SK-N-MC (cell line): ENCODE results near the gene FLRT1.

Experiments
- DNase-seq: peaks from one replicate; pipeline ENCODE4 v3.0.0-alpha.2; 2011; ENCODE audit warnings: low read depth, low spot score
- H3K27ac ChIP-seq: fragments of 200-600 bp; sonication (generic); 2 replicates; pipeline ENCODE4 v1.5.1; 2016; ENCODE audit warnings: mixed run types
- H3K36me3 ChIP-seq: fragments of 200-600 bp; sonication (generic); 2 replicates; pipeline ENCODE4 v1.6.1; 2017; ENCODE audit warnings: antibody characterized with exemption, low read length, mixed read lengths; ENCODE audit not compliant: insufficient read depth
- H3K4me3 ChIP-seq: fragments of 200-600 bp; sonication (generic); 2 replicates; pipeline ENCODE4 v1.5.1; 2016
- H3K9ac ChIP-seq: fragments of 200-600 bp; sonication (generic); 2 replicates; pipeline ENCODE4 v1.8.0; 2017; ENCODE audit warnings: mixed run types, mixed read lengths; ENCODE audit not compliant: insufficient read length
- H3K9me3 ChIP-seq: fragments of 200-600 bp; sonication (generic); 2 replicates; pipeline ENCODE4 v1.6.1; 2017; ENCODE audit warnings: low read depth, mild to moderate bottlenecking, antibody characterized with exemption, low read length, moderate library complexity, mixed read lengths
- EZH2 ChIP-seq: fragments of 200-600 bp; sonication (generic); IDR thresholded peaks from one replicate; pipeline ENCODE4 v1.6.1; 2017; ENCODE audit warnings: antibody characterized with exemption
- FOXP2 ChIP-seq: optimal IDR thresholded peaks from 2 replicates; pipeline ENCODE3; 2011; ENCODE audit warnings: mild to moderate bottlenecking, moderate library complexity; ENCODE audit not compliant: insufficient read depth; ENCODE audit errors: extremely low read length, control extremely low read depth
- POLR2AphosphoS5 ChIP-seq: IDR thresholded peaks from 2 replicates; pipeline ENCODE4 v1.6.1; 2012; ENCODE audit warnings: mild to moderate bottlenecking, low read depth, low read length, borderline replicate concordance

FLRT1 gene

DNA sequence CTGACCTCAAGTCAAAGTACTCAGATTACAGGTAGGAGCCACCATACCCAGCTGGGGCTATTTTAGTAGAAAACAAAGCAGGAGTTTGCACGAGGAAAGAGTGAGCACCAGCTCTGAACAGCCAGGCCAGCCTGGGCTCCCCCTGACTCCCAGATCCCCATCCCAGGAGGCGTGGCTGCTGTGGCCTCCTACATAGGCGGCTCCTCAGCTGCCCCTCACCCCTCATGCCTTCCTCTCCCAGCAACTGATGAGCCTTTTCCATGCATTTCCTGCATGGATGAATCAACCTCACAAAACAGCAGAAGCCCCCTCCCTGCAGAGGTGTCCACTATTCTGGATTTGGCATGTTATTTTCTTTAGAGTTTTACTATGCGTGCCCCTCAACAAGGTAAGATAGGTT, 10.5 kb upstream of the FLRT1 start:
- Histone ChIP-seq H3K36me3 (no peaks in the 10 kb centered on the region), H3K27ac (no peak overlapping the region), H3K9me3 (no peaks in the 10 kb centered on the region), H3K9ac (no peak overlapping the region), H3K4me3 (no peak overlapping the region)
- TF ChIP-seq FOXP2 (no peak), POLR2AphosphoS5 (no peak), EZH2 (no peak)
- DNase-seq, result no peak

DNA sequence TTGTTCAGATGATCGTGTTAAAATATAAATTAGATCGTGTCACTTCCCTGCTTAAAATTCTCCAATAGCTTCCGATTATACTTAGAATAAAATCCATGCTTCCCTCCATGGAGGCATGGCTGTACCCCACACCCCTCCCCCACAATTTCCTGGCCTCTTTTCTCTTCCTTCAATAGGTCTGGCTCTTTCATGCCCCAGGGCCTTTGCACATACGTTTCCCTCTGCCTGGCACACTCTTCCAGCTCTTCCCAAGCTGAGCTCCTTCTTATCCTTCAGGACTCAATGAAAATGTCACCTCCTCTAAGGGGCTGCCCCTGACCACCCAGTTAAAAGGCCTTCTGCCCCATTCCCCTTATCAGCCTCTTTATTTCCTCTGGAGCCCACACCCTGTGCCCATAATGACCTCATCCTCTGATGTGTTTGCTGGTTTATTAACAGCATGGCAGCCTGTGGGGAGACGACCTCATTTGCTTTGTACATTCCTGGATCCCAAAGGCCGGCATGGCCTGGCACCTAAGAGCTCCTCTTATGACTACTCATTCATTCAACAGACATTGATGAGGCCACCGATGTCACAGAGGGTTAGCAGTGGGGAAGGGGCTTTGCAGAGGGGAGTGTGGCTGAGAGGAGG, 9.0 kb upstream of the FLRT1 start:
- H3K9ac ChIP-seq, result no peak overlapping the region
- DNase-seq, result no peak
- H3K9me3 ChIP-seq, result no peaks in the 10 kb centered on the region
- no peak overlapping the region for H3K27ac ChIP-seq
- no peaks in the 10 kb centered on the region for H3K36me3 ChIP-seq
- no peak overlapping the region for H3K4me3 ChIP-seq
- no peak for TF ChIP-seq EZH2
- TF ChIP-seq FOXP2, result no peak
- TF ChIP-seq POLR2AphosphoS5, result no peak

DNA sequence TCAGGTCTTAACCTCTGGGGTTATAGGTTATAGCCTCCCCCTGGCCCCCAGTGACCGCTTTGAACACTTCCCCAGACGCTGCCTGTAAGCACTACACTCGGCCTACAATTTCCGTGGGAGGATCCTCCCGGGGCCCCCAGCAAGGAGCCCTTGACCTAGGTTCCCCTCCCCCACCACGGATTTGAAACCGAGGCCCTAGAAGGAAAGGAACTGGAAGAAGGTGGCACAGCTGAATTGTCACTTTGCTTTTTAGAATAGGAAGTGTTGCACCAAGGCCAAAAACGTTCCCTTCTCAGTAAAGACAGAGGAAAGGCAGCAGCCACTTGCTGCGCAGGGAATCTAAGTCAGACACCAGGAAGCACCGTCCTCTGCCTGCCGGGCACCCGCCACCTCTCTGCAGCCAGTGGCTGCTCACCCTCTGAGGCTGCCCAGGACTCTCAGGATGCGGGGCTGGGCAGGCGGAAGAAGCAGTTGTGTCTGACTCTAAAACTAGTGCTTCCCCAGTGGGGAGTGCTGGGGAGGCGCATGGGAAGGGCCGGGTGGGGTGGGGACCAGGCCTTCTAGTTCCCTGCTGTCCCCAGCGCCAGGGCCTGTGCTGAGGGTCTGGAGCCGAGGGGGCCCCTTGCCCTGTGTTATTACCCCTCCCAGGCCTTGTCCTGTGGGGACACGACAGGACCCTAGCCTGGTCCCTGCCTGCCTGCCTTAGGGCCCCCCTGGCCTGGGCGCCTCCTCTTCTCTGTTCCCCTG, 7.9 kb upstream of the FLRT1 start:
- DNase-seq, result no peak
- TF ChIP-seq POLR2AphosphoS5, result no peak
- no peak for TF ChIP-seq FOXP2
- no peak for TF ChIP-seq EZH2
- Histone ChIP-seq H3K4me3 (peak overlapping the region; percentile 45; the same call in 1 of the 2 replicates), H3K9me3 (no peaks in the 10 kb centered on the region), H3K27ac (no peak overlapping the region), H3K36me3 (no peaks in the 10 kb centered on the region), H3K9ac (no peak overlapping the region)

DNA sequence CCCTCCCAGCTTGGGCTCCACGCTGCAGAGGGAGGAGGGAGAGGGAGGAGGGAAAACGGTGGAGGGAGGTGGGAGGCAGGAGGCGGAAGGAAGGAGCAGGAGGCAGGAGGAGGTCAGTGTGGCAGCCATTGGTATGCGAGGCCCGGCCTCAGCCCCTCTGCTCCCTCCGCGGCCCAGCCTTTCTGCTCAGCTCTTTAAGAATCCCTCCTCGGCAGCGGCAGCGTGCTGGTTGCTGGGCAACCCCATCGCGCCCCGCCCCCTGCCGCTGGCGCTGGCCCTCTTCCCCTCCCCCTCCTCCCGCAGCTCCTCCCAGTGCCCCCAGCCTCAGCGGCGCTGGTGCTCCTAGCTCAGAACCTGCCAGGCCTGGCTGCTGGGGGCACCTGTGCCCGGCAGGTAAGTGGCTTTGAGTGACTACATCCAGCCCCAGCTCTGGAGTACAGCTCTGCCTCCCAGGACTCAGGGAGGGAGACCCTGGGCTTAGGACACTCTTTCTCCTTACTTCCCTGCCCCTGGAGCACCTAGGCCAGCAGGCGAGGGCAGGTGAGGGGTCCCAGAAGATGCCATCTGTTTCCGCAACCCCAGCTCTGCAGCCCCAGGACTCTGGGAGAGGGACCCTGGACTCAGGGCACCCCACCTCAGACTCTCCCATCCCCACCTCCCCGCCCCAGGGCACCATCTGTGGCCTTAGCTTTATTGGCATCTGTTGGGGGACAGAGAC, 7.2 kb upstream of the FLRT1 start:
- Histone ChIP-seq H3K27ac (no peak overlapping the region), H3K36me3 (no peaks in the 10 kb centered on the region), H3K4me3 (peak overlapping the region; percentile 45; the same call in 1 of the 2 replicates), H3K9me3 (no peaks in the 10 kb centered on the region), H3K9ac (no peak overlapping the region)
- TF ChIP-seq EZH2 (no peak), POLR2AphosphoS5 (no peak), FOXP2 (no peak)
- no peak for DNase-seq

DNA sequence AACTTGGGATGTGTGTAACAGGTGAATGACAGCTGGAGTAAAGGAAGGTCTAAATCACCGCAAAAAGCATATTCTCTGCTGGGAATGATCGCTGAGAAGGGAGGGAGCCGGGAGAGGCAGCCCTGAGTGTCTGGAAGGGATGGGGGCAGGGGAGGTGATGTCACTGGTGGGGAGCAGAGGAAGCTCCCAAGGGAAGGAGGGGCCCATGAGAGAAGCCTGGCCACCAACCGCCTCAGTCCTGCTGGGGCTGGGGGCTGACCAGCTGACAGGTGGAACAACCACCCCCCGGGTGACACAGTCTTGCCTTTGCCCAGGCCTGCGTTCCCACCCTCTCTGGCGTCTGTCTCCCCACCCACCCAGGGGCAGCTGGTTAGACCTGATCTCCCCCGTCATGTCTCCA, 6.0 kb upstream of the FLRT1 start:
- Histone ChIP-seq H3K27ac (no peak overlapping the region), H3K9me3 (no peaks in the 10 kb centered on the region), H3K9ac (no peak overlapping the region), H3K4me3 (no peak overlapping the region), H3K36me3 (no peaks in the 10 kb centered on the region)
- no peak for TF ChIP-seq EZH2
- TF ChIP-seq POLR2AphosphoS5, result no peak
- TF ChIP-seq FOXP2, result no peak
- DNase-seq, result no peak

DNA sequence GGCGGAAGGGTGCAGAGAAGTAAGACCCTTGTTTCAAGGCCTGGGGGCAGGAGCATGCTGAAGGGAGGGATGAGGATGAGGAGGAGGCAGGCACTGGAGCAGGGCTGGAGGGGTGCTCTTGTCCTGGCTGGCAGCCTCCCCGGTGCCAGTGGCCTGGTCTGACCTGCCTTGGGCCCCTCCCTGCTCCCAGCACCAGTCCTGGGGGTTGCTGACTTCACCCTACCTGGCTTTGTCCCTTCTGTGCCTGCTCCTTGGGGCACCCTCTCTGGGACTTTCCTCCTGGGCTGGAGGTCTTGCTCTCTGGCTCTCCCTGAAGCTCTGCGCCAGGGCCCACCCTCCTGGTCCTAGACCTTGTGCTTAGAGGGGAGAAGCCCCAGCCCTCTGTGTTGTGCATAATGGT, 4.7 kb upstream of the FLRT1 start:
- H3K36me3 ChIP-seq, result no peaks in the 10 kb centered on the region
- no peak for DNase-seq
- TF ChIP-seq EZH2 (no peak), POLR2AphosphoS5 (no peak), FOXP2 (no peak)
- no peak overlapping the region for H3K4me3 ChIP-seq
- no peak overlapping the region for H3K27ac ChIP-seq
- H3K9me3 ChIP-seq, result no peaks in the 10 kb centered on the region
- H3K9ac ChIP-seq, result no peak overlapping the region

DNA sequence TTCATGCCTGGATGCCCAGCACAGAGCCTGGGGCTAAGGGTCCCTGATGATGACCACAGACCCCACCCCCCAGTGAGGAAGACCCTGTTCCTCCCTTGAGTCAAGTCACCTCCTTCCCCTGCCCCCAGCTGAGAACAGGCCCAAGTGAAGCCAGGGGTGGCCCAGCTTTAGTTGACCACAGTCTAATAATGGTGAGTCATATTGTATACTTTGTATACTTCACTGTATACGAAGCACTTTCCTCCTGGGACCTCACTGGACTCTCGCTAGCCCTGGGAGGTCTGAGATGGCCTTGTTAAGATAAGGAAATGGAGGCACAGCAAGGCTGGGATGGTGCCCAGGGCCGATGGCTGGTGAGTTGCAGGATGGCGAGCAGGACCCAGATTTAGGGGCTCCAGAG, 3.7 kb upstream of the FLRT1 start:
- Histone ChIP-seq H3K9ac (no peak overlapping the region), H3K9me3 (no peaks in the 10 kb centered on the region)
- DNase-seq, result no peak

DNA sequence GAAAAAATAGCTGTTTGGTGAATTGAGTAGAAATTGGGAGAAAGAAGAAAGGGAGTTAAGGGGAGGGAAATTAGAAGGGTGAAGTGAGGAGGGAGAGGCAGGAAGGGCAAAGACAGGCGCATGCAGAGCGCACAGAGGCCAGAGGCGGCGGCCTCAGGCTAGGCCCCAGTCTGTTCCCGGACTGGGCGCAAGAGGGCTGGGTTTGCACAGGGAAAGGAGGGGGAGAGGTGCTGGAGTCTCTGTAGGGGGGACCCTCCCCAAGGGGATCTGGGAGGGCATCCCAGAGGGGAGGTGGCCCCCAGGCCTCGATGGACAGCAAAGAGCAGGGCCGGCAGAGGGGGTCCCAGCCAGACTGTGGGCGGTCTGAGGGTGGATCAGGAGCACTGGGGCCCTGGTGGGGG, 1.3 kb upstream of the FLRT1 start:
- TF ChIP-seq POLR2AphosphoS5 (no peak), EZH2 (no peak), FOXP2 (no peak)
- no peak for DNase-seq
- no peaks in the 10 kb centered on the region for H3K36me3 ChIP-seq

More for the DNA sequence above, 3.7 kb upstream of the FLRT1 start:
- no peak overlapping the region for H3K4me3 ChIP-seq
- no peaks in the 10 kb centered on the region for H3K36me3 ChIP-seq
- no peak overlapping the region for H3K27ac ChIP-seq
- no peak for TF ChIP-seq POLR2AphosphoS5
- TF ChIP-seq FOXP2, result no peak
- no peak for TF ChIP-seq EZH2

More for the DNA sequence above, 1.3 kb upstream of the FLRT1 start:
- Histone ChIP-seq H3K4me3 (no peak overlapping the region), H3K9me3 (no peaks in the 10 kb centered on the region), H3K27ac (no peak overlapping the region), H3K9ac (no peak overlapping the region)
